IMR-90 (cell line): ENCODE measurements around the gene CENPV. TPM values are rescaled to one million over a fixed set of nuclear protein-coding genes. Genes with fewer than 3 reads are reported as not detected.

Source experiments
- ATAC-seq: fragments of 200-7000 bp; cut with Tn5 transposase; 2 replicates; pipeline ENCODE4 v1.9.1; 2020; ENCODE audit warnings: low read depth, mild to moderate bottlenecking, moderate library complexity
- BruUV-seq: library from RNA; stranded (reverse); fragments of 400-500 nt; replicated peaks from 2 replicates; lab custom pipeline; 2021; lab: Mats Ljungman, UMichigan
- CTCF ChIA-PET: fragments of 300-600 bp; formaldehyde crosslinking; extraction: SDS; loops from one replicate; lab custom pipeline; 2021; ENCODE audit warnings: antibody characterized with exemption; lab: Yijun Ruan, JAX
- POLR2A ChIA-PET: fragments of 300-600 bp; sonication (Branson Sonifier 250); formaldehyde crosslinking; loops from one replicate; lab custom pipeline; 2022; ENCODE audit warnings: antibody characterized with exemption; ENCODE audit not compliant: unreplicated experiment; lab: Charles Lee
- DNase-seq: peaks from one replicate; pipeline ENCODE4 v3.0.0; 2013
- H2AFZ ChIP-seq: replicated peaks from 2 replicates; pipeline ENCODE3; 2013; ENCODE audit warnings: low read length, mild to moderate bottlenecking; ENCODE audit not compliant: poor library complexity
- H2AK5ac ChIP-seq: 2 replicates; pipeline ENCODE4 v1.6.1; 2013; ENCODE audit warnings: low read depth, low read length, inconsistent platforms
- H2AK9ac ChIP-seq: replicated peaks from 2 replicates; pipeline ENCODE3; 2013; ENCODE audit warnings: mild to moderate bottlenecking, low read depth, low read length, moderate library complexity; ENCODE audit not compliant: poor library complexity
- H2BK120ac ChIP-seq: 2 replicates; pipeline ENCODE4 v1.6.1; 2013; ENCODE audit warnings: low read depth, low read length, inconsistent platforms
- H2BK15ac ChIP-seq: 3 replicates; pipeline ENCODE4 v1.6.1; 2013; ENCODE audit warnings: low read depth, low read length, inconsistent platforms
- H2BK20ac ChIP-seq: 2 replicates; pipeline ENCODE4 v1.6.1; 2013; ENCODE audit warnings: low read depth, mild to moderate bottlenecking, inconsistent platforms, low read length, moderate library complexity
- H2BK5ac ChIP-seq: 2 replicates; pipeline ENCODE4 v1.6.1; 2013; ENCODE audit warnings: mild to moderate bottlenecking, low read depth, low read length, inconsistent platforms; ENCODE audit not compliant: poor library complexity, severe bottlenecking
- H3K14ac ChIP-seq: replicated peaks from 2 replicates; pipeline ENCODE4 v1.6.1; 2013; ENCODE audit warnings: low read depth, low read length, inconsistent platforms
- H3K18ac ChIP-seq: 2 replicates; pipeline ENCODE4 v1.6.1; 2013; ENCODE audit warnings: low read depth, low read length, control low read depth
- H3K23ac ChIP-seq: 2 replicates; pipeline ENCODE4 v1.6.1; 2013; ENCODE audit warnings: low read depth, low read length, inconsistent platforms
- H3K27ac ChIP-seq: 2 replicates; pipeline ENCODE4 v1.5.1; 2013; ENCODE audit warnings: mild to moderate bottlenecking, control low read depth, low read length; ENCODE audit not compliant: insufficient read depth
- H3K27me3 ChIP-seq: 2 replicates; pipeline ENCODE4 v1.6.1; 2013; ENCODE audit warnings: low read length; ENCODE audit not compliant: control insufficient read depth, insufficient read depth
- H3K36me3 ChIP-seq: 2 replicates; pipeline ENCODE4 v1.6.1; 2013; ENCODE audit warnings: low read length, mixed read lengths; ENCODE audit not compliant: control insufficient read depth, insufficient read depth
- H3K4ac ChIP-seq: 2 replicates; pipeline ENCODE4 v1.6.1; 2013; ENCODE audit warnings: low read depth, low read length, inconsistent platforms
- H3K4me1 ChIP-seq: 2 replicates; pipeline ENCODE4 v1.6.1; 2013; ENCODE audit warnings: low read length, mixed read lengths; ENCODE audit not compliant: control insufficient read depth, insufficient read depth
- H3K4me2 ChIP-seq: 2 replicates; pipeline ENCODE4 v1.6.1; 2013; ENCODE audit warnings: low read depth, mild to moderate bottlenecking, control low read depth, low read length, moderate library complexity
- H3K4me3 ChIP-seq: 2 replicates; pipeline ENCODE4 v1.5.1; 2013; ENCODE audit warnings: low read depth, mild to moderate bottlenecking, control low read depth, low read length, moderate library complexity; ENCODE audit not compliant: insufficient read depth
- H3K56ac ChIP-seq: 2 replicates; pipeline ENCODE4 v1.6.1; 2013; ENCODE audit warnings: low read length, inconsistent platforms; ENCODE audit not compliant: insufficient read depth; ENCODE audit errors: extremely low read depth
- H3K79me1 ChIP-seq, 2 experiments: 2 replicates each; pipeline ENCODE4 v1.6.1; 2013; ENCODE audit warnings: low read length in 2 of 2, inconsistent platforms in 1 of 2, low read depth in 1 of 2
- H3K9ac ChIP-seq: 2 replicates; pipeline ENCODE4 v1.6.1; 2013; ENCODE audit warnings: low read depth, low read length, control low read depth
- H3K9me1 ChIP-seq: 2 replicates; pipeline ENCODE4 v1.6.1; 2013; ENCODE audit warnings: low read length, inconsistent platforms; ENCODE audit not compliant: insufficient read depth
- H3K9me3 ChIP-seq: 2 replicates; pipeline ENCODE4 v1.6.1; 2013; ENCODE audit warnings: low read length; ENCODE audit not compliant: control insufficient read depth, insufficient read depth
- H4K20me1 ChIP-seq: 2 replicates; pipeline ENCODE4 v1.6.1; 2013; ENCODE audit warnings: low read length, inconsistent platforms; ENCODE audit not compliant: insufficient read depth
- H4K5ac ChIP-seq: 2 replicates; pipeline ENCODE4 v1.6.1; 2013; ENCODE audit warnings: mild to moderate bottlenecking, low read depth, low read length, control low read depth
- H4K8ac ChIP-seq, 2 experiments: 2 replicates each; pipeline ENCODE4 v1.6.1; 2013; ENCODE audit warnings: low read depth in 2 of 2, low read length in 2 of 2, control low read depth in 1 of 2, inconsistent platforms in 1 of 2
- H4K91ac ChIP-seq: 2 replicates; pipeline ENCODE4 v1.6.1; 2013; ENCODE audit warnings: low read depth, low read length, inconsistent platforms; ENCODE audit not compliant: insufficient read depth
- CHD1 ChIP-seq: IDR thresholded peaks from 2 replicates; pipeline ENCODE4 v1.6.1; 2012; ENCODE audit warnings: low read depth, low read length, improper control_type of control experiment
- CTCF ChIP-seq: conservative IDR thresholded peaks from 2 replicates; pipeline ENCODE4 v1.5.1; 2012; ENCODE audit warnings: mild to moderate bottlenecking, low read depth, low read length, improper control_type of control experiment
- FOS ChIP-seq: fragments of 150-350 bp; IDR thresholded peaks from 2 replicates; pipeline ENCODE4 v1.6.1; 2016; ENCODE audit warnings: low read depth, low read length
- POLR2A ChIP-seq: IDR thresholded peaks from 2 replicates; pipeline ENCODE4 v1.6.1; 2012; ENCODE audit warnings: mild to moderate bottlenecking, low read depth, low read length
- WGBS, 2 experiments: methylation state at CpG; one replicate each; pipeline versions ENCODE4 v1.1.5 to v1.1.7; 2013; ENCODE audit warnings: missing lambda C conversion rate in 2 of 2; ENCODE audit not compliant: insufficient read length in 1 of 2; ENCODE audit errors: extremely low coverage in 2 of 2; 5-methylcytosine and 5-hydroxymethylcytosine counted together
- dilution Hi-C: fragments of 300-500 bp; cut with HindIII; formaldehyde crosslinking; loops from one replicate; pipeline ENCODE4 v1.14.3; 2018; ENCODE audit warnings: low sequenced_read_pairs; ENCODE audit not compliant: unreplicated experiment
- in situ Hi-C: fragments of 300-500 bp; cut with MboI; formaldehyde crosslinking; loops from 3 replicates; pipeline ENCODE4 v1.14.3; 2019; ENCODE audit warnings: low sequenced_read_pairs, inconsistent platforms, mixed read lengths
- intact Hi-C: fragments of 100-400 bp; cut with micrococcal nuclease; formaldehyde crosslinking; loops from 2 replicates; pipeline ENCODE4 v1.10.0; 2022
- polyA plus RNA-seq, 3 experiments: library from polyadenylated mRNA; depleted of rRNA; stranded (reverse); fragments of >200 nt; gene quantifications; 2 replicates each; pipeline ENCODE4 v1.2.3, GENCODE V29; 2012; ENCODE audit warnings: low replicate concordance in 1 of 3
- total RNA-seq: library from RNA; depleted of rRNA; stranded (reverse); fragments of >200 nt; gene quantifications from 2 replicates; pipeline ENCODE4 v1.2.3, GENCODE V29; 2012

CENPV gene
- total and polyA plus RNA-seq, 2 of the 4 experiments (the other 2 are of a cell fraction), result 35.3 to 49.8 TPM

- Histone ChIP-seq H3K4ac (no peak overlapping the region), H3K9me1 (0 out of 2 replicates have a peak, but pooled peaks cover 6% of the 10 kb centered on the region), H2AK9ac (no peak overlapping the region), H2AFZ (no peak overlapping the region), H4K8ac (no peak overlapping the region), H3K23ac (no peak overlapping the region), H3K9me3 (no peaks in the 10 kb centered on the region), H3K4me3 (no peak overlapping the region), H3K4me2 (peak overlapping the region; percentile 41; the same call in 1 of the 2 replicates), H4K91ac (no peak overlapping the region), H2BK120ac (no peak overlapping the region), H2BK15ac (no peak overlapping the region), H3K18ac (no peak overlapping the region), H2AK5ac (no peak overlapping the region), H3K14ac (no peak overlapping the region), H3K79me1 (peaks cover 7 to 30% of the 10 kb centered on the region in 2 experiments; a peak in 3 of 4 replicates), H3K56ac (no peak overlapping the region), H2BK5ac (no peak overlapping the region), H3K9ac (no peak overlapping the region), H4K5ac (no peak overlapping the region), H3K4me1 (peaks cover 4% of the 10 kb centered on the region; the same call in 1 of the 2 replicates), H3K27ac (no peak overlapping the region), H4K20me1 (peaks cover 42% of the 10 kb centered on the region), H3K36me3 (peaks cover 20% of the 10 kb centered on the region), H2BK20ac (no peak overlapping the region), H3K27me3 (no peaks in the 10 kb centered on the region)
- TF ChIP-seq FOS (no peak), POLR2A (peak; percentile 57; the same call in 1 of the 2 replicates), CTCF (no peak), CHD1 (no peak)
- in situ Hi-C loops (loop anchor here (5.0 kb wide), 1 partner anchor 54 kb away; no protein-coding TSS in a partner anchor), intact Hi-C loops (no loop called here), dilution Hi-C loops (no loop called here)
- BruUV-seq, result no TSS peak
- WGBS, 2 experiments, result 76% methylated on average over 2 of the region's 4 CpGs; no CpG with 5 or more reads in 1 of the 2 experiments
- CTCF ChIA-PET, result no interaction called here
- DNase-seq (no peak), ATAC-seq (no peak)
- POLR2A ChIA-PET, result no interaction called here
These were observed 29.9 kb upstream of the CENPV start for GRCh38 chr17:16383216-16383615.
